ENCODE data around the gene NAALADL2.

DNA sequence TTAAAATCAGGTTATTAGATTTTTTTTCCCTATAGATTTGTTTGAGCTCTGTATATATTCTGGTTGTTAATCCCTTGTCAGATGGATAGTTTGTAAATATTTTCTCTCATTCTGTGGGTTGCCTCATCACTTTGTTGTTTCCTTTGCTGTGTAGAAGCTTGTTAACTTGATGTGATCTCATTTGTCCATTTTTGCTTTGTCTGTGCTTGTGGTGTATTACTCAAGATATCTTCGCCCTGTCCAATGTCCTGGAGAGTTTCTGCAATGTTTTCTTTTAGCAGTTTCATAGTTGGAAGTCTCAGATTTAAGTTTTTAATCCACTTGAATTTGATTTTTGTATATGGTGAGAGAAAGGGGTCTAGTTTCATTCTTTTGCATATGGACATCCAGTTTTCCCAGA is 699.1 kb downstream of the NAALADL2 start:
- TF ChIP-seq POLR2AphosphoS5 (IDR thresholded peaks at IDR 0.05; ENCODE audit: borderline replicate concordance, low read depth, low read length), result no peak
- no peak for TF ChIP-seq EZH2 (IDR thresholded peaks at IDR 0.05)
